Liver (tissue), 9 donors: Measurements from ENCODE around the gene PANK1. TPM values are rescaled to one million over a fixed set of nuclear protein-coding genes. Genes with fewer than 3 reads are reported as not detected.

Source experiments
- DNase-seq: peaks from one replicate; pipeline ENCODE4 v3.0.0-alpha.2; 2017; ENCODE audit warnings: low spot score
- H3K27ac ChIP-seq, 2 donors: one replicate each; pipeline ENCODE4 v1.7.0; 2013; ENCODE audit warnings: inconsistent platforms in 2 of 2, low read length in 2 of 2, control low read depth in 1 of 2, low read depth in 1 of 2, mild to moderate bottlenecking in 1 of 2
- H3K27me3 ChIP-seq, 4 donors: one replicate each; pipeline versions ENCODE4 v1.6.1 to v1.7.0; 2013; ENCODE audit warnings: low read length in 3 of 4, inconsistent platforms in 1 of 4, mild to moderate bottlenecking in 1 of 4, moderate library complexity in 1 of 4; ENCODE audit not compliant: control insufficient read depth in 4 of 4, insufficient read depth in 4 of 4
- H3K36me3 ChIP-seq, 4 donors: one replicate each; pipeline versions ENCODE4 v1.6.1 to v1.7.0; 2013; ENCODE audit warnings: low read length in 3 of 4, mild to moderate bottlenecking in 3 of 4, low read depth in 1 of 4, moderate library complexity in 1 of 4; ENCODE audit not compliant: control insufficient read depth in 4 of 4, insufficient read depth in 3 of 4
- H3K4me1 ChIP-seq, 4 donors: one replicate each; pipeline versions ENCODE4 v1.6.1 to v1.7.0; 2013; ENCODE audit warnings: low read length in 3 of 4, mild to moderate bottlenecking in 3 of 4, moderate library complexity in 1 of 4; ENCODE audit not compliant: control insufficient read depth in 4 of 4, insufficient read depth in 4 of 4
- H3K4me3 ChIP-seq, 3 donors: one replicate each; pipeline versions ENCODE4 v1.6.1 to v1.7.0; 2013; ENCODE audit warnings: low read length in 3 of 3, control low read depth in 1 of 3, low read depth in 1 of 3, mild to moderate bottlenecking in 1 of 3
- H3K9ac ChIP-seq, 2 donors: one replicate each; pipeline ENCODE4 v1.7.0; 2013; ENCODE audit warnings: low read length in 2 of 2, mild to moderate bottlenecking in 2 of 2, moderate library complexity in 2 of 2, control low read depth in 1 of 2, low read depth in 1 of 2
- H3K9me3 ChIP-seq, 4 donors: one replicate each; pipeline versions ENCODE4 v1.6.1 to v1.7.0; 2013; ENCODE audit warnings: low read length in 3 of 4; ENCODE audit not compliant: control insufficient read depth in 4 of 4
- EGR1 ChIP-seq, 2 donors: IDR thresholded peaks; 2 replicates each; pipeline ENCODE4 v1.6.1; 2016 to 2018; ENCODE audit warnings: antibody characterized with exemption in 2 of 2, low read depth in 2 of 2
- FOXA1 ChIP-seq: IDR thresholded peaks from 2 replicates; pipeline ENCODE4 v1.6.1; 2016; ENCODE audit warnings: antibody characterized with exemption
- FOXA2 ChIP-seq: IDR thresholded peaks from 2 replicates; pipeline ENCODE4 v1.6.1; 2016; ENCODE audit warnings: antibody characterized with exemption
- GABPA ChIP-seq, 2 donors: IDR thresholded peaks in 1 of 2; conservative IDR thresholded peaks in 1 of 2; 2 replicates each; pipeline ENCODE4 v1.6.1; 2016; ENCODE audit warnings: antibody characterized with exemption in 2 of 2, mild to moderate bottlenecking in 1 of 2, moderate library complexity in 1 of 2
- HNF4A ChIP-seq, 2 donors: conservative IDR thresholded peaks; 2 replicates each; pipeline ENCODE4 v1.6.1; 2016; ENCODE audit warnings: antibody characterized with exemption in 2 of 2, mild to moderate bottlenecking in 2 of 2
- HNF4G ChIP-seq: IDR thresholded peaks from 2 replicates; pipeline ENCODE4 v1.6.1; 2016; ENCODE audit warnings: antibody characterized with exemption
- JUND ChIP-seq, 2 donors: IDR thresholded peaks; 2 replicates each; pipeline ENCODE4 v1.6.1; 2016; ENCODE audit warnings: antibody characterized with exemption in 2 of 2
- NR2F2 ChIP-seq: IDR thresholded peaks from 2 replicates; pipeline ENCODE4 v1.6.1; 2016; ENCODE audit warnings: antibody characterized with exemption
- RAD21 ChIP-seq, 2 donors: IDR thresholded peaks; 2 replicates each; pipeline ENCODE4 v1.6.1; 2016; ENCODE audit warnings: antibody characterized with exemption in 2 of 2, mild to moderate bottlenecking in 2 of 2
- RXRA ChIP-seq, 2 donors: IDR thresholded peaks; 2 replicates each; pipeline ENCODE4 v1.6.1; 2017 to 2018; ENCODE audit warnings: antibody characterized with exemption in 2 of 2, mild to moderate bottlenecking in 1 of 2
- SP1 ChIP-seq: IDR thresholded peaks from 2 replicates; pipeline ENCODE4 v1.6.1; 2018; ENCODE audit warnings: antibody characterized with exemption, mild to moderate bottlenecking
- TAF1 ChIP-seq: conservative IDR thresholded peaks from 2 replicates; pipeline ENCODE4 v1.6.1; 2016; ENCODE audit warnings: antibody characterized with exemption, mild to moderate bottlenecking
- YY1 ChIP-seq: IDR thresholded peaks from 2 replicates; pipeline ENCODE4 v1.6.1; 2016; ENCODE audit warnings: antibody characterized with exemption, mild to moderate bottlenecking
- WGBS: extraction: QIAGEN DNeasy Blood & Tissue Kit; methylation state at CpG from one replicate; pipeline ENCODE4 v1.1.7; 2013; 5-methylcytosine and 5-hydroxymethylcytosine counted together
- polyA plus RNA-seq, 2 donors: library from polyadenylated mRNA; stranded (reverse) in 1 of 2; unstranded in 1 of 2; fragments of 200-250 nt in 1 of 2; fragments of >200 nt in 1 of 2; fragmentation: Nextera tagmentation in 1 of 2; extraction: Ambion mirVana in 1 of 2; gene quantifications; one replicate each; pipeline versions ENCODE4 v1.2.1 to v1.2.3, GENCODE V29; 2013 to 2015
- total RNA-seq, 2 donors: library from RNA; depleted of rRNA; stranded (reverse); fragments of >200 nt; gene quantifications; one replicate each; pipeline ENCODE4 v1.2.3, GENCODE V29; 2014
- TF ChIP-seq, protein P1 (sequence below): IDR thresholded peaks from 2 replicates; pipeline ENCODE4 v1.6.1; 2016; ENCODE audit warnings: antibody characterized with exemption
- TF ChIP-seq, protein P2 (sequence below): IDR thresholded peaks from 2 replicates; pipeline ENCODE4 v1.6.1; 2016; ENCODE audit warnings: antibody characterized with exemption
- TF ChIP-seq, protein P3 (sequence below): fragments of 150-350 bp; IDR thresholded peaks from 2 replicates; pipeline ENCODE4 v1.5.1; 2017; ENCODE audit warnings: improper control_type of control experiment, low read depth, low read length; ENCODE audit not compliant: missing input control
- TF ChIP-seq, protein P4 (sequence below): IDR thresholded peaks from 2 replicates; pipeline ENCODE4 v1.6.1; 2016; ENCODE audit warnings: antibody characterized with exemption
- TF ChIP-seq, protein P5 (sequence below): IDR thresholded peaks from 2 replicates; pipeline ENCODE4 v1.6.1; 2016; ENCODE audit warnings: antibody characterized with exemption, mild to moderate bottlenecking
- donor health status: healthy.
- donor health status: healthy.
- donor health status: healthy.
- donor health status: healthy.
- donor health status: healthy.

Gene PANK1
- total and polyA plus RNA-seq, 4 donors: 30.0 to 105 (median 44.7) TPM

DNA sequence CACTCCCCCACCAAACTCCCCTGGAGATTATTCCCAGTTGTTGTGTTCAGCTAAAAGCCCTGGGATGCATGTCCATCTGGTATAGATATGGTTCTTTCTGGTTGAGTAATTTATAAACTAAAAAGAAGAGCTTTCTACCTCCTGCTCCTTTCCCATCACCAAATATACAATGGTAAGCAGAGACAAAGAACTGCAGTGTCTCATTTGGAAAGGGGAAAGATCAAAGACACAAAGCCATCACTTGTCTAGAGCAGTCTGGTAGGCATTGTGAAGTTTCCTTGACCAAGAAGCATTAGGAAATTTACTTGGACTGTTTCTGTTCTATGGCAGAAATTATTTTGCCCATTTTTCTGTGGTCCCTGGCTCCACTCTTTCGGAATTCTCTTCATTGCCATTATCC is 24.9 kb upstream of the PANK1 start (continued):
- TF ChIP-seq, protein P1, sequence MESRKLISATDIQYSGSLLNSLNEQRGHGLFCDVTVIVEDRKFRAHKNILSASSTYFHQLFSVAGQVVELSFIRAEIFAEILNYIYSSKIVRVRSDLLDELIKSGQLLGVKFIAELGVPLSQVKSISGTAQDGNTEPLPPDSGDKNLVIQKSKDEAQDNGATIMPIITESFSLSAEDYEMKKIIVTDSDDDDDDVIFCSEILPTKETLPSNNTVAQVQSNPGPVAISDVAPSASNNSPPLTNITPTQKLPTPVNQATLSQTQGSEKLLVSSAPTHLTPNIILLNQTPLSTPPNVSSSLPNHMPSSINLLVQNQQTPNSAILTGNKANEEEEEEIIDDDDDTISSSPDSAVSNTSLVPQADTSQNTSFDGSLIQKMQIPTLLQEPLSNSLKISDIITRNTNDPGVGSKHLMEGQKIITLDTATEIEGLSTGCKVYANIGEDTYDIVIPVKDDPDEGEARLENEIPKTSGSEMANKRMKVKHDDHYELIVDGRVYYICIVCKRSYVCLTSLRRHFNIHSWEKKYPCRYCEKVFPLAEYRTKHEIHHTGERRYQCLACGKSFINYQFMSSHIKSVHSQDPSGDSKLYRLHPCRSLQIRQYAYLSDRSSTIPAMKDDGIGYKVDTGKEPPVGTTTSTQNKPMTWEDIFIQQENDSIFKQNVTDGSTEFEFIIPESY: no peak
- no peak for TF ChIP-seq JUND (IDR thresholded peaks at IDR 0.05)

DNA sequence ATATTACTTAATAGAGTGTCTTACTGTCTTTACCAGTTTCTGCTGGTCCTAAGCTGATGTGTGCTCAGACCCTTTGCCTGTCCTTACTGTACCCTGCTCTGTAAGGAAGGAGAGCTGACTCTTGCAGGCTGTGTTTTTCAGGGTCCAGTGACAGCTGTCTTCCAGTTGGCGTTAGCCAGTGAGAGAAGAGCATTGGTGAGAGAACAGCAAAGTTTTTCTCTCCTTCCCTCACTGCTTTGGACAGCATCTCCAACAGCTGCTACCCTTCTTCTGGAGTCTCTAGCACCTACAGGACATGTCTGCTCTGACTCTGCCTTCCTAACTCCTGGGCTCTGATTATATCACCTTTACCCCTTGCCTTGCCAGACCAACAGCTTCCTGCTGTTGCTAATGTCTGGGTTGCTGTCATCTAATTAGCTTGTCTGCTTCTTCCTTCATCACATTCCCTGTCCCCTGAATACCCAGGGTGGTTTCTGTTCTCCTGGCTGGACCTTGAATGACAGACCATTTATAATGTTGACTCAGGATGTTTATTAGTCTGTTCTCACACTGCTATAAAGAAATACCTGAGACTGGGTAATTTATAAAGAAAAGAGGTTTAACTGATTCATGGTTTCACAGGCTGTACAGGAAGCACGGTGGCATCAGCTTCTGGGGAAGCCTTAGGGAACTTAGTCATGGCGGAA is 23.5 kb upstream of the PANK1 start:
- H3K27ac ChIP-seq: no peak overlapping the region
- DNase-seq: no peak
- H3K27me3 ChIP-seq: no peaks in the 10 kb centered on the region
- H3K9me3 ChIP-seq: no peaks in the 10 kb centered on the region
- 85% methylated on average over 3 of the region's 3 CpGs for WGBS
- no peak overlapping the region for H3K4me3 ChIP-seq
- H3K4me1 ChIP-seq: no peaks in the 10 kb centered on the region
- TF ChIP-seq GABPA (IDR thresholded peaks at IDR 0.05 in 1 of 2, conservative IDR thresholded peaks at IDR 0.05 in 1 of 2) (no peak), RXRA (IDR thresholded peaks at IDR 0.05) (no peak), TAF1 (no peak), EGR1 (IDR thresholded peaks at IDR 0.05; ENCODE audit: low read depth in 2 of 2) (no peak), YY1 (no peak), FOXA2 (no peak), NR2F2 (no peak), SP1 (no peak), HNF4A (conservative IDR thresholded peaks at IDR 0.05) (no peak), JUND (IDR thresholded peaks at IDR 0.05) (no peak), RAD21 (IDR thresholded peaks at IDR 0.05) (no peak), HNF4G (no peak), FOXA1 (no peak)
- TF ChIP-seq, protein P2, sequence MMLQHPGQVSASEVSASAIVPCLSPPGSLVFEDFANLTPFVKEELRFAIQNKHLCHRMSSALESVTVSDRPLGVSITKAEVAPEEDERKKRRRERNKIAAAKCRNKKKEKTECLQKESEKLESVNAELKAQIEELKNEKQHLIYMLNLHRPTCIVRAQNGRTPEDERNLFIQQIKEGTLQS: no peak
- TF ChIP-seq, protein P1: no peak
- TF ChIP-seq, protein P3, sequence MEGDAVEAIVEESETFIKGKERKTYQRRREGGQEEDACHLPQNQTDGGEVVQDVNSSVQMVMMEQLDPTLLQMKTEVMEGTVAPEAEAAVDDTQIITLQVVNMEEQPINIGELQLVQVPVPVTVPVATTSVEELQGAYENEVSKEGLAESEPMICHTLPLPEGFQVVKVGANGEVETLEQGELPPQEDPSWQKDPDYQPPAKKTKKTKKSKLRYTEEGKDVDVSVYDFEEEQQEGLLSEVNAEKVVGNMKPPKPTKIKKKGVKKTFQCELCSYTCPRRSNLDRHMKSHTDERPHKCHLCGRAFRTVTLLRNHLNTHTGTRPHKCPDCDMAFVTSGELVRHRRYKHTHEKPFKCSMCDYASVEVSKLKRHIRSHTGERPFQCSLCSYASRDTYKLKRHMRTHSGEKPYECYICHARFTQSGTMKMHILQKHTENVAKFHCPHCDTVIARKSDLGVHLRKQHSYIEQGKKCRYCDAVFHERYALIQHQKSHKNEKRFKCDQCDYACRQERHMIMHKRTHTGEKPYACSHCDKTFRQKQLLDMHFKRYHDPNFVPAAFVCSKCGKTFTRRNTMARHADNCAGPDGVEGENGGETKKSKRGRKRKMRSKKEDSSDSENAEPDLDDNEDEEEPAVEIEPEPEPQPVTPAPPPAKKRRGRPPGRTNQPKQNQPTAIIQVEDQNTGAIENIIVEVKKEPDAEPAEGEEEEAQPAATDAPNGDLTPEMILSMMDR: no peak
- TF ChIP-seq, protein P4, sequence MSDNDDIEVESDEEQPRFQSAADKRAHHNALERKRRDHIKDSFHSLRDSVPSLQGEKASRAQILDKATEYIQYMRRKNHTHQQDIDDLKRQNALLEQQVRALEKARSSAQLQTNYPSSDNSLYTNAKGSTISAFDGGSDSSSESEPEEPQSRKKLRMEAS: no peak
- TF ChIP-seq, protein P5, sequence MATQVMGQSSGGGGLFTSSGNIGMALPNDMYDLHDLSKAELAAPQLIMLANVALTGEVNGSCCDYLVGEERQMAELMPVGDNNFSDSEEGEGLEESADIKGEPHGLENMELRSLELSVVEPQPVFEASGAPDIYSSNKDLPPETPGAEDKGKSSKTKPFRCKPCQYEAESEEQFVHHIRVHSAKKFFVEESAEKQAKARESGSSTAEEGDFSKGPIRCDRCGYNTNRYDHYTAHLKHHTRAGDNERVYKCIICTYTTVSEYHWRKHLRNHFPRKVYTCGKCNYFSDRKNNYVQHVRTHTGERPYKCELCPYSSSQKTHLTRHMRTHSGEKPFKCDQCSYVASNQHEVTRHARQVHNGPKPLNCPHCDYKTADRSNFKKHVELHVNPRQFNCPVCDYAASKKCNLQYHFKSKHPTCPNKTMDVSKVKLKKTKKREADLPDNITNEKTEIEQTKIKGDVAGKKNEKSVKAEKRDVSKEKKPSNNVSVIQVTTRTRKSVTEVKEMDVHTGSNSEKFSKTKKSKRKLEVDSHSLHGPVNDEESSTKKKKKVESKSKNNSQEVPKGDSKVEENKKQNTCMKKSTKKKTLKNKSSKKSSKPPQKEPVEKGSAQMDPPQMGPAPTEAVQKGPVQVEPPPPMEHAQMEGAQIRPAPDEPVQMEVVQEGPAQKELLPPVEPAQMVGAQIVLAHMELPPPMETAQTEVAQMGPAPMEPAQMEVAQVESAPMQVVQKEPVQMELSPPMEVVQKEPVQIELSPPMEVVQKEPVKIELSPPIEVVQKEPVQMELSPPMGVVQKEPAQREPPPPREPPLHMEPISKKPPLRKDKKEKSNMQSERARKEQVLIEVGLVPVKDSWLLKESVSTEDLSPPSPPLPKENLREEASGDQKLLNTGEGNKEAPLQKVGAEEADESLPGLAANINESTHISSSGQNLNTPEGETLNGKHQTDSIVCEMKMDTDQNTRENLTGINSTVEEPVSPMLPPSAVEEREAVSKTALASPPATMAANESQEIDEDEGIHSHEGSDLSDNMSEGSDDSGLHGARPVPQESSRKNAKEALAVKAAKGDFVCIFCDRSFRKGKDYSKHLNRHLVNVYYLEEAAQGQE: no peak
- no peaks in the 10 kb centered on the region for H3K36me3 ChIP-seq
- H3K9ac ChIP-seq: no peak overlapping the region
